Parathyroid adenoma (tissue), 2 donors: ENCODE results near the gene HAUS3.
A peak's percentile ranks its signal among the peaks of the same experiment; 100 is the strongest.
"Not testable (repeated sequence)": the region's sequence is repeated elsewhere in the genome, so short reads cannot be mapped to it uniquely, and the experiment has no call there.

Experiments used
- H2AFZ ChIP-seq: fragments of 300-600 bp; sonication (generic); one replicate; pipeline ENCODE4 v1.7.0; 2017; ENCODE audit warnings: antibody characterized with exemption, mild to moderate bottlenecking
- H3K27ac ChIP-seq: fragments of 300-600 bp; sonication (generic); one replicate; pipeline ENCODE4 v1.7.0; 2017
- H3K27me3 ChIP-seq: fragments of 300-600 bp; sonication (generic); one replicate; pipeline ENCODE4 v1.7.0; 2017; ENCODE audit warnings: low read length; ENCODE audit not compliant: control insufficient read depth, insufficient read depth
- H3K36me3 ChIP-seq: fragments of 300-600 bp; sonication (generic); one replicate; pipeline ENCODE4 v1.7.0; 2017; ENCODE audit warnings: low read length; ENCODE audit not compliant: control insufficient read depth, insufficient read depth
- H3K4me1 ChIP-seq: fragments of 300-600 bp; sonication (generic); one replicate; pipeline ENCODE4 v1.7.0; 2017; ENCODE audit warnings: control low read depth
- H3K4me2 ChIP-seq: fragments of 300-600 bp; sonication (generic); one replicate; pipeline ENCODE4 v1.7.0; 2017; ENCODE audit warnings: low read length
- H3K4me3 ChIP-seq: fragments of 300-600 bp; sonication (generic); one replicate; pipeline ENCODE4 v1.7.0; 2017; ENCODE audit warnings: low read depth, low read length
- H3K79me2 ChIP-seq: fragments of 300-600 bp; sonication (generic); one replicate; pipeline ENCODE4 v1.7.0; 2017; ENCODE audit warnings: control low read depth
- H3K9ac ChIP-seq: fragments of 300-600 bp; sonication (generic); one replicate; pipeline ENCODE4 v1.7.0; 2017; ENCODE audit warnings: mild to moderate bottlenecking
- H3K9me3 ChIP-seq: fragments of 300-600 bp; sonication (generic); one replicate; pipeline ENCODE4 v1.7.0; 2017; ENCODE audit warnings: low read length; ENCODE audit not compliant: control insufficient read depth
- CTCF ChIP-seq: fragments of 300-600 bp; sonication (generic); IDR thresholded peaks from one replicate; pipeline ENCODE4 v1.7.0; 2017; ENCODE audit warnings: antibody characterized with exemption, mild to moderate bottlenecking
- donor health status: primary hyperparathyroidism.

Gene HAUS3

GRCh38 chr4:2220016-2220630, 21.8 kb downstream of the HAUS3 start:
- H3K27me3 ChIP-seq, result no peaks in the 10 kb centered on the region
- H3K9ac ChIP-seq, result no peak overlapping the region
- H3K27ac ChIP-seq, result no peak overlapping the region
- peaks cover 7% of the 10 kb centered on the region for H3K4me1 ChIP-seq
- peak; percentile 73 for TF ChIP-seq CTCF
- H2AFZ ChIP-seq, result no peak overlapping the region
- H3K9me3 ChIP-seq, result no peaks in the 10 kb centered on the region
- H3K4me2 ChIP-seq, result no peak overlapping the region
- no peaks in the 10 kb centered on the region for H3K36me3 ChIP-seq
- H3K4me3 ChIP-seq, result no peak overlapping the region
- no peaks in the 10 kb centered on the region for H3K79me2 ChIP-seq

GRCh38 chr4:2219233-2219760, 22.6 kb downstream of the HAUS3 start:
- Histone ChIP-seq H3K4me1 (peaks cover 7% of the 10 kb centered on the region), H2AFZ (no peak overlapping the region), H3K4me2 (no peak overlapping the region), H3K27me3 (no peaks in the 10 kb centered on the region), H3K36me3 (no peaks in the 10 kb centered on the region), H3K9ac (no peak overlapping the region), H3K9me3 (no peaks in the 10 kb centered on the region), H3K4me3 (no peak overlapping the region), H3K27ac (no peak overlapping the region), H3K79me2 (no peaks in the 10 kb centered on the region)
- no peak for TF ChIP-seq CTCF

- TF ChIP-seq CTCF, result no peak
- H3K4me2 ChIP-seq, result no peak overlapping the region
- H3K9ac ChIP-seq, result no peak overlapping the region
- H3K79me2 ChIP-seq, result no peaks in the 10 kb centered on the region
- H2AFZ ChIP-seq, result no peak overlapping the region
- H3K36me3 ChIP-seq, result no peaks in the 10 kb centered on the region
- H3K27me3 ChIP-seq, result no peaks in the 10 kb centered on the region
- no peaks in the 10 kb centered on the region for H3K9me3 ChIP-seq
- no peak overlapping the region for H3K4me3 ChIP-seq
- H3K4me1 ChIP-seq, result peaks cover 6% of the 10 kb centered on the region
- no peak overlapping the region for H3K27ac ChIP-seq
Measured at GRCh38 chr4:2218436-2218835, 23.5 kb downstream of the HAUS3 start.

DNA sequence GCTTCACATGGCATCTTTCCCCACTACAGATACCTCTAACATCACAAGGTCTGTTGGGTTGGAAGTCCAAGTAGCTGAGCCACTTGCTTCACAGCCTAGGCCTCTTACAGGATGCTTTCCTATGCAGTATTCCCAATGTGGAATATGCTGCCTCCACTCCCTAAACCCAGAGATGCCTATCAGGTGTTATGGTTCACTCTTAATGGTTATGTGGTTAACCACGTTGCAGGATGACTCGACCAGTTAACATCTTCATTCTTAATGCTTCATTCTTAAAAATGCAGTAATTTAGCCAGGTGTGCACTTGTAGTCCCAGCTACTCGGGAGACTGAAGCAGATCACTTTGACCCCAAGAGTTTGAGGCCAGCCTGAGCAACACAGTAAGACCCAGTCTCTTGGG, 24.2 kb downstream of the HAUS3 start:
- no peak overlapping the region for H3K4me2 ChIP-seq
- TF ChIP-seq CTCF, result no peak
- H3K9me3 ChIP-seq, result no peaks in the 10 kb centered on the region
- no peak overlapping the region for H3K4me3 ChIP-seq
- H3K4me1 ChIP-seq, result no peaks in the 10 kb centered on the region
- H3K9ac ChIP-seq, result no peak overlapping the region
- no peaks in the 10 kb centered on the region for H3K79me2 ChIP-seq
- H3K27ac ChIP-seq, result no peak overlapping the region
- H3K27me3 ChIP-seq, result no peaks in the 10 kb centered on the region
- no peaks in the 10 kb centered on the region for H3K36me3 ChIP-seq
- no peak overlapping the region for H2AFZ ChIP-seq

DNA sequence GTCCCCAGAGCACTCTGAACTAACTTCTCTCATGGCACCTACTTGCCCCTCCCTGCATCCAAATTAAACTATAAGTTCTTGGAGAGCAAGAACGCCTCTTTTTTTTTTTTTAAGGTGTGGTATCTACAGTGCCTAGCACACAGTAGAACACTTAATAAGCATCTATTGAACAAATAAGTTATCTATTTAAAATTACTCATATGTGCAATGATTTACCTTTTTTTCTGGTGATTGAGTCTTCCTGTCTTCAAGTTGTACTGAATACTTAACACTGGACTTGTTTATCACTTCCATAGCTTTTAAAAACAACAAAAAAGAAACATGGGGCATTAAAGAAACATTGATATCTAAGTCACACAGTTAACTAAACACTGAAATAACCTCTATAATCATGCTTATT, 29.1 kb downstream of the HAUS3 start:
- no peak overlapping the region for H3K27ac ChIP-seq
- H3K4me1 ChIP-seq, result no peaks in the 10 kb centered on the region
- H3K27me3 ChIP-seq, result no peaks in the 10 kb centered on the region
- no peak for TF ChIP-seq CTCF
- H3K9ac ChIP-seq, result no peak overlapping the region
- no peaks in the 10 kb centered on the region for H3K36me3 ChIP-seq
- no peaks in the 10 kb centered on the region for H3K9me3 ChIP-seq
- no peak overlapping the region for H3K4me3 ChIP-seq
- no peak overlapping the region for H2AFZ ChIP-seq
- H3K4me2 ChIP-seq, result no peak overlapping the region
- no peaks in the 10 kb centered on the region for H3K79me2 ChIP-seq

- H3K27me3 ChIP-seq, H3K4me2 ChIP-seq, H3K4me1 ChIP-seq, H3K36me3 ChIP-seq, H3K27ac ChIP-seq, H3K9me3 ChIP-seq, H3K9ac ChIP-seq, H3K79me2 ChIP-seq, H3K4me3 ChIP-seq, H2AFZ ChIP-seq: not testable (repeated sequence)
Measured at GRCh38 chr4:2202789-2203188, 39.1 kb downstream of the HAUS3 start.
